HG03064 (cell line): ENCODE data around the gene SEC31A.
"Not testable (repeated sequence)": the region's sequence is repeated elsewhere in the genome, so short reads cannot be mapped to it uniquely, and the experiment has no call there.

Experiments used
- ATAC-seq: cut with Tn5 transposase; IDR thresholded peaks from one replicate; pipeline ENCODE4 v1.9.1; 2021; ENCODE audit warnings: low read depth; ENCODE audit not compliant: unreplicated experiment

SEC31A gene

GRCh38 chr4:82850684-82851083, 40.3 kb downstream of the SEC31A start:
- ATAC-seq: no peak

- ATAC-seq: no peak
These were observed 42.2 kb downstream of the SEC31A start for GRCh38 chr4:82848706-82849105.

- ATAC-seq: no peak
These were observed 48.4 kb downstream of the SEC31A start for GRCh38 chr4:82842593-82842992.

- ATAC-seq: no peak
These were observed 51.3 kb downstream of the SEC31A start for GRCh38 chr4:82839624-82840023.

- no peak for ATAC-seq
These were observed 57.1 kb downstream of the SEC31A start for GRCh38 chr4:82833696-82834313.

- not testable (repeated sequence) for ATAC-seq
These were observed 57.9 kb downstream of the SEC31A start for GRCh38 chr4:82833060-82833459.

- no peak for ATAC-seq
These were observed 65.5 kb downstream of the SEC31A start for GRCh38 chr4:82825425-82825824.

- ATAC-seq: no peak
These were observed 67.9 kb downstream of the SEC31A start for GRCh38 chr4:82823062-82823461.

- ATAC-seq: no peak
These were observed 70.3 kb downstream of the SEC31A start for GRCh38 chr4:82820689-82821088.

GRCh38 chr4:82818664-82819662, 72.0 kb downstream of the SEC31A start:
- peak; percentile 71 for ATAC-seq

- not testable (repeated sequence) for ATAC-seq
These were observed 74.1 kb downstream of the SEC31A start for GRCh38 chr4:82816874-82817273.

GRCh38 chr4:82814034-82814433, 76.9 kb downstream of the SEC31A start:
- ATAC-seq: no peak

- no peak for ATAC-seq
These were observed 79.1 kb downstream of the SEC31A start for GRCh38 chr4:82811838-82812341.

GRCh38 chr4:82811392-82811791, 79.6 kb downstream of the SEC31A start:
- ATAC-seq: no peak

- no peak for ATAC-seq
These were observed 80.8 kb downstream of the SEC31A start for GRCh38 chr4:82810176-82810575.

GRCh38 chr4:82809619-82810018, 81.3 kb downstream of the SEC31A start:
- no peak for ATAC-seq

- no peak for ATAC-seq
These were observed 87.2 kb downstream of the SEC31A start for GRCh38 chr4:82803746-82804145.

- no peak for ATAC-seq
These were observed 88.0 kb downstream of the SEC31A start for GRCh38 chr4:82802911-82803310.

GRCh38 chr4:82801910-82802521, 88.9 kb downstream of the SEC31A start:
- no peak for ATAC-seq

GRCh38 chr4:82799006-82799881, 91.7 kb downstream of the SEC31A start:
- ATAC-seq: no peak
